Subcutaneous adipose tissue (tissue), 4 donors: ENCODE measurements around the gene TAX1BP3. TPM values are rescaled to one million over a fixed set of nuclear protein-coding genes. Genes with fewer than 3 reads are reported as not detected.

Experiments used
- CTCF ChIP-seq: fragments of 450-650 bp; IDR thresholded peaks from one replicate; pipeline ENCODE4 v1.5.1; 2016; ENCODE audit warnings: low read depth, mild to moderate bottlenecking, control low read depth, antibody characterized with exemption, moderate library complexity
- total RNA-seq, 4 donors: library from RNA; depleted of rRNA; stranded (reverse); fragments of >200 nt; gene quantifications; one replicate each; pipeline ENCODE4 v1.1.0, GENCODE V29; 2016

Gene TAX1BP3
- 10 to 100 TPM; 62.2 to 90.1 (median 76.9) TPM for total RNA-seq

GRCh38 chr17:3668279-3669084, at the start of gene TAX1BP3, which contains the start of gene EMC6:
Gene TAX1BP3, minus strand, starts transcription at chr17:3668578. Its CDS starts 52 bp downstream, at chr17:3668526.
Gene EMC6, plus strand, starts transcription at chr17:3668812. Its CDS starts 335 bp downstream, at chr17:3669147.
- TF ChIP-seq CTCF: no peak

- TF ChIP-seq CTCF: no peak
Observed at GRCh38 chr17:3715296-3715695, 46.9 kb upstream of the TAX1BP3 start.

GRCh38 chr17:3712811-3713463, 44.6 kb upstream of the TAX1BP3 start:
- TF ChIP-seq CTCF: no peak

- TF ChIP-seq CTCF: no peak
Observed at GRCh38 chr17:3710951-3711383, 42.6 kb upstream of the TAX1BP3 start.

GRCh38 chr17:3708366-3708765, 40.0 kb upstream of the TAX1BP3 start:
- TF ChIP-seq CTCF: no peak

- no peak for TF ChIP-seq CTCF
Observed at GRCh38 chr17:3704931-3705717, 36.7 kb upstream of the TAX1BP3 start.

- no peak for TF ChIP-seq CTCF
Observed at GRCh38 chr17:3699951-3700350, 31.6 kb upstream of the TAX1BP3 start.
